NK-92 (cell line): ENCODE results near the gene LENG8.

ENCODE experiments used
- DNase-seq: peaks from one replicate; lab custom pipeline; 2025; ENCODE audit not compliant: unreplicated experiment; lab: John Stamatoyannopoulos, UW

Gene LENG8

DNA sequence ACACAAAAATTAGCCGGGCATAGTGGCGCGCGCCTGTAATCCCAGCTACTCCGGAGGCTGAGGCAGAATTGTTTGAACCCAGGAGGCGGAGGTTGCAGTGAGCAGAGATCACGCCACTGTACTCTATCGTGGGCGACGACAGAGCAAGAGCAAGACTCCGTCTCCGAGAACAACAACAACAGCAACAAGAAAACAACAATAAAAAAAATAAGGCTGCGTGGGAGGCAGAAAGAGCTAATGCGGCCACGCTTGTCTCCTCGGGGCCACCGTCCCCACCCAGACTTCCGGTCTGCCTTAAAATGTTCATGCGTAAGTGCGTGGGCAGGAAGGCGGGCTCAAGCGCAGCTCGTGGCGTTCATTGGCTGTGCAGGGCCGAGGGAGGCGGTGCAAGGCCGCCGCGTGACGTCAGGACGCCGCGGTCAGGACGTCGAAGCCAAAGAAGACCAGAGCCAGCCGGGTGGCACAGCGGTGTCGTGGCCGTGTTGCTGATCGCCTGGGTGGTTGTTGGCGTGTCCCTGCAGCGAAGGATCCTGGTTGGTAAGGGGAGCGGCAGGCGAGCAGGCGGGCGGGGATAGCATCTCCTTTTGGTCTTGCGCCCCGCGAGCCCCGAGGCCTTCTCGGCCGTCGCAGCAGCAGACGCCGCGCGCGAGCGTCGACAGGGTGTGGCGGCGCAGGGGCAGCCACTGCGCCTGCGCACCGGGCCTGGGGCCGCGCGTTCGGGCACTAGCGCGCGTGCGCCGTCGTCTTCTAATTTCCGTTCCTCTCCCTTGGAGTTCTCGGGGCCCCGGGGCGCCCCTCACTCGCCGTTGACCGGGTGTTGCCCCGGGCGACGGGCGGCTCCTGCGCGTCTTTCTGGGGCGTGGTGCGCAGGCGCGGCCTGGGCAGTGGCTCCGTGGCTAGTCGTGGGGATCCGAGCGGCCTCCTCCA, at the start of gene LENG8:
Gene LENG8 (plus strand): TSS at position 426 of the 927 bp plus-strand sequence. CDS start 2,146 bp downstream, outside the sequence.
- peak; percentile 78 for DNase-seq

DNA sequence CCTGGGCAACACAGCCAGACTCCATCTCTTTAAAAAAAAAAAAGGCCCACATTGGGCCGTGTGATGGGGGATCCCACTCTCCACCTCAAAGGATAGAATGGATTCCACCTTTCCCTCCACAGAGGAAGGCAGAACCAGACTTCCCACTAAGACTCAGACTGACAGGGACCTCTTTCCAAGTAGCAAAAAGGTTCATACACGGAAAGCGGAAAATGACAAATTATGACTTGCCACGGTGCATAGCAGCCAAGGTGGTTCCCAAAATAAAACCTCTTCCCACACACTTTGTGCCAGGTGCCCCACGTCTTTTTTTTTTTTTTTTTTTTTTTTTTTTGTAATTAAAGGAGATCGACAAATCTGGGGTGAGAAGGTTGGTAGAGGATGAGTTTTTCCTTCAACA, 48.1 kb upstream of the LENG8 start:
- DNase-seq = no peak

DNA sequence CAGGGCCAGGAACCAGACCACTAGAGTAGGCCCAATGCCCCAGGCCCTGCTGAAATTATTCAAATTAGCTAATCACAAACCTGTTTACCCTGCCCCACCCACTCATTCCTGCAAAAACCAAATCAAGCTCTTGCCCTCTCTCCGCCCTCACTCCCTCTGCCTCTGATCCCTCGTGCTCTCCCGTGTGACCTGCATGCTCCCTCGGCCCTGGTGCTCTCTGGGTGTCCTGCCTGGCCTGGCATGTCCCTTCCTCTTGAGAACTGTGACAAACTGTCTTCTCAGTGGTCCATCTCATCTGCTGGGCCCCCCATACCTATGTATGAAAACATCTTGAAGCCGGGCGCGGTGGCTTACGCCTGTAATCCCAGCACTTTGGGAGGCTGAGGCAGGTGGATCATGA, 45.9 kb upstream of the LENG8 start:
- DNase-seq = no peak

DNA sequence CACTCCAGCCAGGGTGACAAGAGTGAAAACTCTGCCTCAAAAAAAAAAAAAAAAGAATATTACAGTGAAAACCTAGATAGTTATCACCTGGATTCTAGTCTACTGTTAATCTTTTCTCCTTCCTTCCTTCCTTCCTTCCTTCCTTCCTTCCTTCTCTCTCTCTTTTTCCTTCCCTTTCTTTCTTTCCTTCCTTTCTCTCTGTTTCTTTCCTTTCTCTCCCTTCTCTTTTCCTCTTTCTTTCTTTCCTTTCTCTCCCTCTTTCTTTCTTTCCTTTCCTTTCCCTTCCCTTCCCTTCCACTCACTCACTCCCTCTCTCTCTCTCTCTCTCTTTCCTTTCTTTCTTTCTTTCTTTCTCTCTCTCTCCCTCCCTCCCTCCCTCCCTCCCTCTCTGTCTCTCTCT, 43.4 kb upstream of the LENG8 start:
- no peak for DNase-seq

DNA sequence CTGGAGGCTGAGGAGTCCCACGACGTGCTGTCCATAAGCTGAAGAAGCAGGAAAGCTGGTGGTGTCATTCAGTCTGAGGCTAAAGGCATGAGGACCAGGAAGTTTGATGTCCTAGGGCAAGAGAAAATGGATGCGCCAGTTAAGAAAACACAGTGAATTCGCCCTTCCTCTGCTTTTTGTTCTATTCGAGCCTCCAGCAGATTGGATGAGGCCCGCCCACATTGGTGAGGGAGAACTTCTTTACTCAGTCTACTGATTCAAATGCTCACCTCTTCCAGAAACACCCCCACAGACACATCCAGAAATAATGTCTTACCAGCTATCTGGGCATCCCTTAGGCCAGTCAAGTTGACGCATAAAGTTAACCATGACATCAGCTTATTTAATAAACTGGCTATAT, 41.2 kb upstream of the LENG8 start:
- no peak for DNase-seq

DNA sequence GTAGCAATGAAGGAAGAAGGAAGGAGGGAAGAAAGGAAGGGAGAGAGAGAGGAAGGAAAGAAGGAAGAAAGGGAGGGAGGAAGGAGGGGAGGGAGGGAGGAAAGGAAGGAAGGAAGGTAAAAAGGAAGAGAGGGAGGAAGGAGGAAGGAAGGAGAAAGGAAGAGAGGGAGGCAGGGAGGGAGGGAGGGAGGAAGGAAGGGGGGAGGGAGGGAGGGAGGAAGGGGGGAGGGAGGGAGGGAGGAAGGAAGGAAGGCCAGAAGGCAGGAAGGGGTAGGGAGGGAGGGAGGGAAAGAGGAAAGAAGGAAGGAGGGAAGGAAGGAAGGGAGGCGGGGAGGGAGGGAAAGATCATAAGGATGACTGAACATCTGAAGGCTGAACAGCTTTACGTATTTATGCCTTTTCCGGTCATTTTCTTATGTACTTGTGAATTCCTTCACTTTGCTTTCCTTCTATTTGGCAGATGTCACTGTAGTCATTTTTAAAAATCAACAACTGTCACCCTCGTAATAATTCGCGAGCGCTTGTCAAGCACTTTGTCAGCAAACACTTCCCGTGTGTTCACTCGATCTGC, 40.5 kb upstream of the LENG8 start:
- no peak for DNase-seq

DNA sequence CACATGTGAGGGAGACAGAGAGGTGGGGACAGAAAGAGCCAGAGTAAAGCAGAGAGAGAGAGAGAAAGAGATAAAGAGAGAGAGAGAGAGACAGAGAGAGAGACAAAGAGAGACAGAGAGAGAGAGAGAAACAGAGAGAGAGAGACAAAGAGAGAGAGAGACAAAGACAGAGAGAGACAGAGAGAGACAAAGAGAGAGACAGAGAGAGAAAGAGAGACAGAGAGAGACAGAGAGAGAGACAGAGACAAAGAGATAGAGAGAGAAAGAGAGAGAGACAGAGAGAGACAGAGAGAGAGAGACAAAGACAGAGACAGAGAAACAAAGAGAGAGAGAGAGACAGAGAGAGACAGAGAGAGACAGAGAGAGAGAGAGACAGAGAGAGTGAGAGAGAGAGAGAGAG, 38.0 kb upstream of the LENG8 start:
- no peak for DNase-seq

DNA sequence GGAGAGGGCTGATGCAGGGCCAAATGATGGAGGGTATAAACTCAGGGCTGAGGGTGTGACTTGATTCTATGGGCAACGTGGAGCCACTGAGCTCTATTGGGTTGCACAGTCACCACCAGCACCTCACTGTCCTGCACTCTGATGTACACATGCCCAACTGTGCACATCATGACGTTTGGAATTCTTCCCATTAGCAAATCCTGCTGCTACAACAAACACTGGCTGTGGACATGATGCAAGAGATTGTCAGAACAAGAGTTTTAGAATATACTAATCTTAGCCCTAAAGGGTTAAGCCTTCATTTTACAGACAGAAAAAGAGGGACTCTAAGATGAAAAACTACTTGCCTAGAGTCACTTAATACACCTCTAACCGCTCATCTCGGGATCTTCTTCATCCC, 36.1 kb upstream of the LENG8 start:
- DNase-seq = no peak

DNA sequence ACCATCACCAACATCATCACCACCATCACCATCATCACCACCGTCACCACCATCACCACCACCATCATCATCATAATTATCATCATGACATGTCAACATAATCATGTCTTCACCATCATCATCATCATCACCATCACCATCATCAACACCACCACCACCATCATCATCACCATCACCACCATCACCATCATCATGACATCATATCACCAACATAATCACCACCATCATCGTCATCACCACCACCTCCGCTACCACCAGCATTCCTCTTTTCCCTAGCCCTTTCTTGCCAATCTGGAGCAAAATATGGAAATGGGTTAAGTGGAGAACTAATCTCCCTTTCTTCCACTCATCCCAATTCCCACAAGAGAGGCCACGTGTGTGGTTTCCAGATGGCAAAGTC, 34.8 kb upstream of the LENG8 start:
- no peak for DNase-seq

DNA sequence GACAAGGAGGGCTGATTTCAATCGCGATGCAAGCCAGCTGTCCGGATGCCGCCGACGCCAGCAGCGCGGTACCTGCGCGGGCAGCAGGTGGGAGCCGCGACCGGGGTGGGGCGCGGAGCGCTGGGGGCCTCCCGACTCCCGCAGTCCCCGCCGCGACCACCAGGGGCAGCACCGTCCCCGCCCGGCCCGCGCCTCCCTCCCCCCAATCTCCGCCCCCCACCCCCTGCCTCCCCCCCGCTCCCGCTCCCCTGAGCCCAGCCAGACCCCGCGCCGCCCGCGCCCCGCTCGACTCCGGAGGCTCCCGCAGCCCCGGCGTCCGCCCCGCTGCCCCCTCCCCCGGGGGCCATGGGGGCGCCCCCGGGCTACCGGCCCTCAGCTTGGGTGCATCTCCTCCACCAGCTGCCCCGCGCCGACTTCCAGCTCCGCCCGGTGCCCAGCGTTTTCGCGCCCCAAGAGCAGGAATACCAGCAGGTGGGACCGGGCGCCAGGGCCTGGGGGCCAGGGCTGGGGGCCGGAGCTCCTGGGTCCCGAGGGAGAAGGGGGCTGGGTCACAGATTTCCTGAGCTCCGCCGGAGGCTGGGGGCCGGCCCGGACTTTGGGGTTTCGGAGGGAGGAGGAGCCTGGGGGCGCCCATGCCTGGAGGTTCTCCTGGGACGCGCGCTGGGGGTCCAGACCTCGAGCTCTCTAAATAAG, 33.6 kb upstream of the LENG8 start, which contains the start of gene TTYH1:
Gene TTYH1 (plus strand): TSS at position 257 of the 693 bp plus-strand sequence. CDS start 89 bp downstream, at position 346.
- no peak for DNase-seq

DNA sequence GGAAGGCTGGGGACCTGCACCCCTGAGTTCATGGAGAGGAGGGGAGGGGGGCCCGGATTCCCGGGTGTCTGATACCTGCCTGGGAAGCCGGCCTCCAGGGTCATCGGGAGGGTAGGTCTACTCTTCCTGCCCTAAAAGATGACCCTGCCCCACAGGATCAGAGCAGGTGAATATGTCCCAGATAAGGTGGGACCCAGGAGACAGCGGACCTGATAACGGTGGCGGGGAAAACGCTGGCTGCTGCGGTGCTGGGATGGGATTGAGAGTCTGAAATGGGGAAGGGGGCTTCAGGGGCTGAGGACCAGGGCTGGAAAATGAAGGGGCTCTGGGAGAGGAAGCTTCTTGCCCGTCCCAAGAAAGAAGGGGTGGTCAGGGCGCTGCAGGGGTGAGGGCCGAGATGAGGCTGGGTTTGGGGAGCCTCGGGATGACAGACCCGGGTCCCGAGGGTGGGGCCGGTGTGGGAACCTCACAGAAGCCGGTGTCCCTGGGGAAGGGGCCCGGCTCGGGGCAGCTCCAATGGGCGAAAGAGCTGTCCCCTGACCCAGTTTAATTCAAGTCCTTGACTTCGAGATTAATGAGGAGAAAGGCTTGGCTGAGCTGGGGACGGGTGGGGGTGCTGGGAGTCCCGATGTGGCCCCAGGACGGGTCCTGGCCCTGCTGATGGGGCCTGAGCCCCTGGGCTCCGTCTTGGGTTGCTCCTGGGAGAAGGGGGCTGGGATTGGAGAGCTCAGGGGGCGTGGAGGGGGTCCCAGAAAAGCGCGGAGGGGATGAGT, 32.9 kb upstream of the LENG8 start:
- DNase-seq = no peak

DNA sequence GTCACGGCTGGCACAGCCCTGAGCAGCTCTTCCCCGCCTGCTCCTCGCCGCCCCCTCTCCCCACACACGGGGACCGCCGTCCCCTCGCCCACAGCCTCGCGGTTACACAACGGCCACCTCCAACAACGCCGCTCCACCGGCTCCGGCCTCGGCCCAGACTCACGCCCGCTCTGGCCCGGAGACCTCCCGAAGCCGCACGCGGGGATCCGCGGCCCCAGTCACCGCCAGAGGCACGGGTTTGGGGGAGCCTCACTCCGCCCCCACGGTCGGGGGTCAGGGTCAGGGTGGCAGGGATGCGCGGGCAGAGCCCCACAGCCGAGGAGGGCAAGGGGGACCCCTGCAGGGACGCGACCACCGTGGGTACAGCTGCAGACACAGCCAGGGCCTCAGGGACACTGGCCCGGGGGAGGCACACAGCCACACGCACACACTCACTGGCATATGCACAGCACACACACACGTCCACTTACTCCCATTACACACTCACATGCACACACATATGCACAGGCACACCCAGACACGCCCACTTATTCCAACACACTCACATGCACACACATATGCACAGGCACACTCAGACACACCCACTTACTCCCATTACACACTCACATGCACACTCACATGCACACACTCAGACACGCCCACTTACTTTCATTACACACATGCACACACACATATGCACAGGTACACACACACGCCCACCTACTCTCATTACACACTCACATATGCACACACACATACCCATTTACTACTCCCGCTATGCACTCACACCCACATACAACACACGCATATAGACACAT, 32.1 kb upstream of the LENG8 start:
- DNase-seq = no peak

DNA sequence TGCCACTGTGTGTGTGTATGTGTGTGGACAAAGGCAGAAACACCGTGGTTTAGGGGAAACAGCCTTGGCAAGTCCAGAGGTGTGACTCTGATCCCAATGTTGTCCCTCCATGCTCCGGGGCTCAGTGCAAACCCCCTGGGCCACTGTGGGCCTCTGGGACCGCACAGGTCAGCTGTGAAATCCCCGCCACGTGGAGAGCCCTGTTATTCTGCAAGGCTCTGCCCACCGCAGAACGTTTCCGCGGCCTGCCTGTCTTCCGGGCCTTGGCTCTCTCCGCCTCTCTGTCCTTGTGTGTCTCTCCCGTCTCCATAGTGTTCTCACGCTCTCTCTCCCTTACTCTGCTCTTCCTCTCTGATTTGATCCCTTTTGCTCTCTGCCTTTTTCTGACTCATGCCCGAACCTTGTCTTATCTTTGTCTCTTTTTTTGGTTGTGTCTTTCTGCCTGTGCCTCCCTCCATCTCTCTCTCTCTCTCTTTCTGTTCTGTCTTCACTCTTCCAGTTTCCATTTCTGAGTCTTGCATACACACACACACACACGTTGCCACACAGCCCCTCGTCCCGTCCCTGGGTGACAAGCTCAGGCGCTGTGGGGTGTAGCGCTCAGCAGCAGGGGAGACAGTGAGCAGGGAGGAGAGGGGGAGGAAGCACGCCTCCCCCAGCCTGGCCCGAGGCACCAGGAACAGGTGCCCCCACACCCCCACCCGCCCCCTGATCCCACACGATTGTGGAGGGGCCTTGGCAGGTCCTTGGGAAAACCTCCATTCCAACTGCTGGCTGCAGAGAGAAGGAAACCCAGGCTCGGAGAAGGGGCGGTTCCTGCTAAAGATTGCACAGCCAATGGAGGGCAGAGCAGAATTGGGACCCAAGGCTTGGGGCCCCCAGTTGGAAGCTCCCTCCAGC, 30.7 kb upstream of the LENG8 start:
- no peak for DNase-seq

DNA sequence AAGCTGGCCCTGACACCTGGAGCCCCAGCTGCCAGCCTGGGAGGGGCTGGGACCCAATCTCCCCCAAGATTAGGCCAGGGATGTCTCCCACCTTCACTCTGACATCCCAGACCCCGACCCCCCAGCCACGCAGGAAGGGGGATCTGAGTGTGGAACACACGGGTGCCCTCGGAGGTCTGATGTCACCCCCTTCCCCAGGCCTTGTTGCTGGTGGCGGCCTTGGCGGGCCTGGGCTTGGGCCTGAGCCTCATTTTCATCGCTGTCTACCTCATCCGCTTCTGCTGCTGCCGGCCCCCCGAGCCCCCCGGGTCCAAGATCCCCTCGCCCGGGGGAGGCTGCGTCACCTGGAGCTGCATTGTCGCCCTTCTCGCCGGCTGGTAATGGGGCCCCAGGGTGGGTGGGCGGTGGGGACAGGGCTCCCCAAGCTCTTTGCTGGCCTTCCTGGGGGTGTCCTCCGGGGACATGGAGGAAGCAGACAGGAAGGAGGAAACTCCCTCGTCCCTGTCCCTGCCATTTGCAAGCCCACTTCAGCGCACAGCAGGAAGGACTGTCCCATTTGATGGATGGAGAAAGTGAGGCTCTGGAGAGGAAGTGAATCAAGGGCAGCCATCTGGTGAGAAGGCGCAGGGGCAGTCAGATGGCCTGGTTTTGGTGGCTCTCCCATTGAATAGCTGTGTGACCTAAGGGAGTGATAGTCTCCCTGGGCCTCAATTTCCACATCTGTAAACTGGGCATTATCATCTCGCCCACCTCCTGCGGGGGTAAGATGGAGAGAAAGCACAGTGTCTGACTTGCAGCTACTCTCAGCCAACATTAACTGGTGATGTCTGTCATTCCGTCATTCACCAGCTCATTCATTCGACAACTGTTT, 29.8 kb upstream of the LENG8 start:
- DNase-seq = no peak

DNA sequence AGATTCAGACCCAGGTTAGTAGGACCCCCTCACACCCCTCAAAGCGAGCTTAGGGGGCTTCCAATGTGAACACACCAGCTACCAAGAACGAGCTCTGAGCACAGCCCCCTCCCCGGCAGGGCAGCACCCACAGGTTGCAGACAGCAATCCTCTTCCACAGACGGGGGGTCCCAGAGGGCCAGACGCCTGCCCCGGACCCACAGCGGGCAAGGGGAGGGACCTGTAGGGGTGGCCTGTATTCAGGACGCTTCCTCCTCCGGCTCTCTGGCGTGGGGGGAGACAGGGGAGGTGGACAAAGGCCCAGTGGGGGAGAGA, 29.0 kb upstream of the LENG8 start:
- no peak for DNase-seq

DNA sequence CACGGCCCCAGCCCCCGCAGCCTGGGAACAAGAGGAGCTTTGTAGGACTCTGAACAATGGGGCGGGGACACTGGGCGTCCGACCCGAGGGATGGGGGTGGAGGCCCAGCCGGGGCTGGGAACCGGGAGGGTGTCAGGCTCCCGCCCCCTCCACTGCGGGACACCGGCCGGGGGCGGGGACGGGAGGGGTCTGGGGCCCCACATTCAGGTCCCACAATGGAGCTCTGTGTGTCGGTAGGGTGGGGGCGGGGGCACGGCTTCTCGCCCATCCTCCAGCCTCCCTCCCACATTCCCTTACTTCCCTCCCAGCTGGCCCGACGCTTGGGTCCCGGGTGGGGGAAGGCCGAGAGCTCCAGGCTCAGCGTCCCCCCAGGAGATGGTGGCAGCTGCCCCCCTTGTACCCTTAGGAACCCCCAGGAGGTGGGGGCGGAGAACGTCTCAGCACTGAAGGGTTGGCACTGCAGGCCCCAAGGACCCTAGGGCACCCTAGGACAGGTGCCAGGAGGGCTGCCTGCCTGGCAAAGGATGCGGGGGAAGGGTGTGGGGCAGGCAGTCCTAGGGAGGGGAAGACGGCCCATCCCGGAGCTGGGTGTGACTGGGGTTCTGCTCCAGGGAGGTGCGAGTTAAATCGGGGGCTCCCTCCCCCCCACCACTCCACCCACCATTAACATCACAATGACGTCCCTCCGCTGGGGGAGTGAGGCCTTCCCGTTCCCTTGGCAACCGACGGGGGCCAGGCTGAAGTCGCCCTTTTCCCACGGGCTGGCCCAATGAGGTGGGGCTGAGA, 28.4 kb upstream of the LENG8 start:
- no peak for DNase-seq

DNA sequence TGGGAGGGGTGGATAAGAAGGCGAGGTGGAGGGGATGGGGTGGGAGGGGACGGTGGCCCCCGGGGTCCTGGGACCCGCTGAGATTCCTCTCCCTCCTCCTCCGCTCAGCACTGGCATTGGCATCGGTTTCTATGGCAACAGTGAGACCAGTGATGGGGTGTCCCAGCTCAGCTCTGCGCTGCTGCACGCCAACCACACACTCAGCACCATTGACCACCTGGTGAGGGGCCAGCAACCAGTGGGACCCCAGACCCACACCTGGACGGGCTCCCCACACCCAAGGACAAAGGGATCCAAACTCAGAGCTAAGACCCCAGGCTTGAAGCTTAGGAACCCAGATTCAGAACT, 27.9 kb upstream of the LENG8 start:
- DNase-seq = no peak

DNA sequence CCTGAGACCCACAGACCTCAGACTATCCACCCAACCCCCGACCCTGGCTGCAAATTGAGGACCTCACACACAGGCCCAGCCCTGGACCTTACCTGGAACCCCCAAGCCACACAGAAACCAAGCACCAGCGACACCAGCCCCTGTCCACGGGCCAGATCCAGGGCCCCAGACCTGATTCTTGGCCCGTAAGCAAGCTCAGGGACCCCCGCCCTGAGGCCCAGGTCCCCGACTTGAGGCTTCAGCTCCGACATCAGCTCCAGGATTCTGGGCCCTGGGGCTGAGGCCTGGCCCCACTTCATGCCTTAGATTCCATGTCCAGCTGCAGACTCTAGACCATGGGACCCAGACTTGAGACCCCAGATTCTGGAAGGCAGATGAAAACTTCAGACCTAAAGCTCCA, 27.5 kb upstream of the LENG8 start:
- no peak for DNase-seq
